Chondrocyte (in vitro differentiated cells): ENCODE results near the gene VAC14. TPM values are rescaled to one million over a fixed set of nuclear protein-coding genes. Genes with fewer than 3 reads are reported as not detected.
A peak's percentile ranks its signal among the peaks of the same experiment; 100 is the strongest.

Experiments used
- DNase-seq: peaks from one replicate; pipeline ENCODE4 v3.0.0; 2021; ENCODE audit warnings: mixed read lengths, low spot score
- H3K27ac Mint-ChIP-seq: one replicate; pipeline ENCODE4 v1.8.0; 2021; ENCODE audit warnings: mild to moderate bottlenecking, moderate library complexity, mixed read lengths; ENCODE audit not compliant: unreplicated experiment
- H3K27me3 Mint-ChIP-seq: 2 replicates; pipeline ENCODE4 v1.8.0; 2021; ENCODE audit warnings: low read depth, mixed read lengths
- H3K36me3 Mint-ChIP-seq: 2 replicates; pipeline ENCODE4 v1.8.0; 2021; ENCODE audit warnings: low read depth, mixed read lengths
- H3K4me1 Mint-ChIP-seq: 2 replicates; pipeline ENCODE4 v1.8.0; 2021; ENCODE audit warnings: low read depth, mild to moderate bottlenecking, mixed read lengths
- H3K4me3 Mint-ChIP-seq: one replicate; pipeline ENCODE4 v1.8.0; 2021; ENCODE audit warnings: mild to moderate bottlenecking, moderate library complexity, mixed read lengths; ENCODE audit not compliant: unreplicated experiment
- H3K9me3 Mint-ChIP-seq: 2 replicates; pipeline ENCODE4 v1.8.0; 2021; ENCODE audit warnings: low read depth, mixed read lengths
- total RNA-seq: library from RNA; stranded (reverse); gene quantifications from 3 replicates; pipeline ENCODE4 v1.2.1, GENCODE V29; 2021
- TF ChIP-seq, protein P1 (sequence below): fragments of 200-600 bp; sonication (generic); IDR thresholded peaks from 2 replicates; pipeline ENCODE4 v1.5.0; 2021; ENCODE audit warnings: antibody characterized with exemption, mild to moderate bottlenecking, moderate library complexity

Gene VAC14
- total RNA-seq, 1 donor from 2014 or later = 37.9 TPM

DNA sequence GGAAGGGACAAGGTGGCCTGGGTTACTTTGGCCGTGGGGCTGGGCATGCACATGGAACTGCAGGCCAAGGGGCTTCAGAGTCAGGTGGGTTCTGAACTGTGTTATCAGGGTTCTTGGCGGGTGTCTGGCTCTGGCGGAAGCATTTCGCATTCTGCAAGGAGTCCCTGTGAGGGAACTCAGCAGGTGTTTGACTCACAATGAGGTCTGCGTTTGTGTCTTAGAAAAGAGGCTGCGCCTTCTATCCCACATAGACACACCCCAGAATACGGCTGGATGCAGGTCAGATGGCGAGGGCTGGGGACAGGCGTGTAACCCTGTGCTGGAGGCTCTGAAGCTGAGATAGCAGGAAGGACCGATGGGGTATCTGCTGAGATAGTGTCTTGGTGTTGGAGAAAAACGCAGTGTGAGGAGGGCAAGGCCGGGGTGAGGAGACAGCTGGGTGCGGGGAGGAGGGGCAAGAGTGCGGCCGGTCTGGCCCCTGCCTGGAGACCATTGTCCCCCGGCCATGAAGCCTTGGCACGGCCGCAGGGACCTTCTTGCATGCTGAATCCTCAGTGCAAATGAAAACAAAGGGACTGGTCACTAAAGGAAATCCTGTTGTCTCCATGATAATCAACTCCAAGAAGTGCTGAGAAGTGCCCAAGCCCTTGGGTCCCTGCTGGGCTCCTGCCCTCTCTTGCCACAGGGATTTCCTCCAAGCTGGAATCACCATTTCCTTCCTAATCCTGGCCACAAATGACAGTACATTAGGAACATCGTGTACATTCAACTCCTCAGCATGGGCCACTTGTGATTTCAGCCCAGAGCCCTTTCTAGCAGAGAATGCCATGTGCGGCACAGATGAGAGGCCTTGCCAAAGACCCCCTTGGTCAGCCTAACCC, 92.4 kb downstream of the VAC14 start:
- H3K9me3 Mint-ChIP-seq = no peaks in the 10 kb centered on the region
- TF ChIP-seq, protein P1, sequence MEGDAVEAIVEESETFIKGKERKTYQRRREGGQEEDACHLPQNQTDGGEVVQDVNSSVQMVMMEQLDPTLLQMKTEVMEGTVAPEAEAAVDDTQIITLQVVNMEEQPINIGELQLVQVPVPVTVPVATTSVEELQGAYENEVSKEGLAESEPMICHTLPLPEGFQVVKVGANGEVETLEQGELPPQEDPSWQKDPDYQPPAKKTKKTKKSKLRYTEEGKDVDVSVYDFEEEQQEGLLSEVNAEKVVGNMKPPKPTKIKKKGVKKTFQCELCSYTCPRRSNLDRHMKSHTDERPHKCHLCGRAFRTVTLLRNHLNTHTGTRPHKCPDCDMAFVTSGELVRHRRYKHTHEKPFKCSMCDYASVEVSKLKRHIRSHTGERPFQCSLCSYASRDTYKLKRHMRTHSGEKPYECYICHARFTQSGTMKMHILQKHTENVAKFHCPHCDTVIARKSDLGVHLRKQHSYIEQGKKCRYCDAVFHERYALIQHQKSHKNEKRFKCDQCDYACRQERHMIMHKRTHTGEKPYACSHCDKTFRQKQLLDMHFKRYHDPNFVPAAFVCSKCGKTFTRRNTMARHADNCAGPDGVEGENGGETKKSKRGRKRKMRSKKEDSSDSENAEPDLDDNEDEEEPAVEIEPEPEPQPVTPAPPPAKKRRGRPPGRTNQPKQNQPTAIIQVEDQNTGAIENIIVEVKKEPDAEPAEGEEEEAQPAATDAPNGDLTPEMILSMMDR = no peak
- H3K4me1 Mint-ChIP-seq = peaks cover 85% of the 10 kb centered on the region
- H3K27ac Mint-ChIP-seq = peak overlapping the region; percentile 89
- H3K4me3 Mint-ChIP-seq = no peak overlapping the region
- no peaks in the 10 kb centered on the region for H3K27me3 Mint-ChIP-seq
- DNase-seq = no peak
- H3K36me3 Mint-ChIP-seq = no peaks in the 10 kb centered on the region

DNA sequence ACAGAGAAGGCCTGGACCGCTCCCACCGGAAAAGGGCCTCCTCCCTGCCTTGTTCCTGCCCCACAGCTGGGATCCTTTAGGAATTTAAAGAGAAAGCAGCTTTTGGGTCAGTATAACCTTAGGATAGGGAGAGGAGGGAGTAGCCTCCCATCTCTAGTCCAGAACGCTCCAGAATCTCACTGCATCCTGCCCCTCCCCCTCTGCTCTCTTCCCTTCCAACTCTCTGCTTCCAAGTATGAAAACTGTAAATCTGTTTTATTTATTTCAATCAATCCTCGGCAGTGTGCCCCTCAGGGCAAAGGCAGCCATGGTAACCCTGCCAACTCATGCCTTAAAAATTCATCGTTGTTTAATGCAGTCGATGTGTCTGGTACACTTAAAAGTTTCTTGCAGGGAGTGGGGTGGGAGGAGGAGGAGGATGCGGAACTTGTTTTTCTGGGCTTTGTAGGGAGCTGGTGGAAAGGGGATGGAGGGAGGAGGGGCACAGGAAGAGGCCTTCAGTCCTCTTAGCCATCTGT, 94.0 kb downstream of the VAC14 start:
- no peaks in the 10 kb centered on the region for H3K36me3 Mint-ChIP-seq
- H3K27me3 Mint-ChIP-seq = no peaks in the 10 kb centered on the region
- TF ChIP-seq, protein P1 = no peak
- peak overlapping the region; percentile 1 for H3K4me3 Mint-ChIP-seq
- H3K9me3 Mint-ChIP-seq = no peaks in the 10 kb centered on the region
- peaks cover 85% of the 10 kb centered on the region for H3K4me1 Mint-ChIP-seq
- peak overlapping the region; percentile 89 for H3K27ac Mint-ChIP-seq
- DNase-seq = no peak

DNA sequence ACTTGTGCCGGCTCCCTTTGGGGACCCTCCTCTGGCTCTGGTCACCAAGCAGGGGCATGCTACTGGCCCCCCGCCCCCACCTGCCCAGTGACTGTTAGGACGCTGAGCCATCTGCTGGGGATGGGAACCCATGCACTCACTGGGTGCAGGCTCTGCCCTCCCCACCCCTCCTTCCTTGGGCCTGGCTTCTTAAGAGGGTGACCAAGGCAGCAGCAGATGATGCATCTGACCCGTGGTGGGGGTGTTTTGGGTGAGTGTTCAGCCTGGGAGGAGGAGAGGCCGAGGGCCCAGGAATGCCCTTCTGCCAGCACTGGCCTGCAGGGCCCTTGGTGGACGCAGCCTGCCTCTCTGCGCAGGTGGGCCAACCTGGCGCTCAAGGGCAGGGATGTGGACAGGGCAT, 95.9 kb downstream of the VAC14 start:
- no peak for DNase-seq
- peak overlapping the region; percentile 100 for H3K27ac Mint-ChIP-seq
- no peaks in the 10 kb centered on the region for H3K9me3 Mint-ChIP-seq
- H3K27me3 Mint-ChIP-seq = no peaks in the 10 kb centered on the region
- no peak overlapping the region for H3K4me3 Mint-ChIP-seq
- H3K36me3 Mint-ChIP-seq = no peaks in the 10 kb centered on the region
- H3K4me1 Mint-ChIP-seq = peaks cover 92% of the 10 kb centered on the region
- TF ChIP-seq, protein P1 = no peak

DNA sequence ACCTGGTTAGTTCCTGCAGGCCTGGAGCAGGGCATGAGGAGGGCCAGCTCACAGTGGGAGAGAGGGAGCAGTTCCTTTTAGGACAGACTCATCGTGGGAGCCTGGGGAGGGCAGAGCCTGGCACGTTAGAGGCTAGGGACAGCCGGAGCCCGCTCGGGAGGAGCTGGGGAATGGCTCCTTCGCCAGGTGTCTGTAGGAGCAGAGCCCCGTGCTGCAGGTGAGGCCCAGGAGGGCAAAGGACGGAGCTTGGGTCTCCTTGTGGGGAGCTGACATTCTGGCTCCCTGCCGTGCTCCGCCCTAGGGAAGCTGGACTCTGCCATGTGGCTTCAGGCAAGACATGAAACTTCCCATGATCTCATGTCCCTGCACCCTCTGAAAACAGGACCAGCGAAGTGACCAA, 96.4 kb downstream of the VAC14 start:
- H3K27ac Mint-ChIP-seq = peak overlapping the region; percentile 100
- H3K9me3 Mint-ChIP-seq = no peaks in the 10 kb centered on the region
- DNase-seq = no peak
- TF ChIP-seq, protein P1 = no peak
- H3K4me3 Mint-ChIP-seq = no peak overlapping the region
- H3K4me1 Mint-ChIP-seq = peaks cover 95% of the 10 kb centered on the region
- no peaks in the 10 kb centered on the region for H3K27me3 Mint-ChIP-seq
- no peaks in the 10 kb centered on the region for H3K36me3 Mint-ChIP-seq

DNA sequence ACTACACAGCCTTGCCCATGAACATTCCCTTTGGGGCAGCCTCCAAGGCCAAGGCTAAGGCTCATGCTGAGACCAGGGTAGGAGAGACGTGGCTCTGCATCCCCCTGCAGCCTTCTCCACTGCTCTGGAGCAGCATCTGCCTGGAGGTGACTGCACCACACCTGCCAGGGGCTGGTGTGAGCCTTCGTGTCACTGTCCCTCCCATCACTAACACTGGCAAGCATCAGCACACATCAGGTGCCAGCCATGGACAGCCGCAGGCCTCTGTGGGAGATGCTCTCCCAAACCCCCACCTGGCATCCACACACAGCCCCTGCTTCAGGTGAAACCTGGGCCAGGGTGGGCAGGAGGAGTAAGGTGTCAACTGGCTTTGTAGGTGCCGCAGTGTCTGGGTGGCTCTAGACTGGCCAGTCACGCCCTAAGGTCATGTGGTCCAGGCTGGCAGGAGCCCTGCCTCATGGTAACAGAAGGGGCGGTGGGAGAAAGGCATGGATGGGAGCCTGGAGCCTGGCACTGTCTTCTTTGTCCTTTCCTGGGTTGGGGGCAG, 97.0 kb downstream of the VAC14 start:
- peaks cover 3% of the 10 kb centered on the region for H3K36me3 Mint-ChIP-seq
- no peak for DNase-seq
- H3K27me3 Mint-ChIP-seq = no peaks in the 10 kb centered on the region
- TF ChIP-seq, protein P1 = no peak
- H3K27ac Mint-ChIP-seq = peak overlapping the region; percentile 100
- H3K9me3 Mint-ChIP-seq = no peaks in the 10 kb centered on the region
- H3K4me3 Mint-ChIP-seq = no peak overlapping the region
- H3K4me1 Mint-ChIP-seq = peaks cover 95% of the 10 kb centered on the region
